ENCODE measurements around the gene SEMA5A.

SEMA5A gene

GRCh38 chr5:9169557-9169902 is 376.3 kb downstream of the SEMA5A start:
- TF ChIP-seq FOXP2 (optimal IDR thresholded peaks at IDR 0.05; ENCODE audit: borderline replicate concordance, extremely low read depth, extremely low read length, insufficient read depth) (no peak), POLR2AphosphoS5 (IDR thresholded peaks at IDR 0.05; ENCODE audit: low read depth, low read length) (no peak), TAF1 (IDR thresholded peaks at IDR 0.05; ENCODE audit: borderline replicate concordance, insufficient read depth, low read length) (no peak), SIN3A (IDR thresholded peaks at IDR 0.05; ENCODE audit: borderline replicate concordance, insufficient read depth, low read length) (no peak), REST (IDR thresholded peaks at IDR 0.05; ENCODE audit: insufficient read depth in 1 of 2, low read depth in 2 of 2, low read length in 2 of 2) (no peak)

DNA sequence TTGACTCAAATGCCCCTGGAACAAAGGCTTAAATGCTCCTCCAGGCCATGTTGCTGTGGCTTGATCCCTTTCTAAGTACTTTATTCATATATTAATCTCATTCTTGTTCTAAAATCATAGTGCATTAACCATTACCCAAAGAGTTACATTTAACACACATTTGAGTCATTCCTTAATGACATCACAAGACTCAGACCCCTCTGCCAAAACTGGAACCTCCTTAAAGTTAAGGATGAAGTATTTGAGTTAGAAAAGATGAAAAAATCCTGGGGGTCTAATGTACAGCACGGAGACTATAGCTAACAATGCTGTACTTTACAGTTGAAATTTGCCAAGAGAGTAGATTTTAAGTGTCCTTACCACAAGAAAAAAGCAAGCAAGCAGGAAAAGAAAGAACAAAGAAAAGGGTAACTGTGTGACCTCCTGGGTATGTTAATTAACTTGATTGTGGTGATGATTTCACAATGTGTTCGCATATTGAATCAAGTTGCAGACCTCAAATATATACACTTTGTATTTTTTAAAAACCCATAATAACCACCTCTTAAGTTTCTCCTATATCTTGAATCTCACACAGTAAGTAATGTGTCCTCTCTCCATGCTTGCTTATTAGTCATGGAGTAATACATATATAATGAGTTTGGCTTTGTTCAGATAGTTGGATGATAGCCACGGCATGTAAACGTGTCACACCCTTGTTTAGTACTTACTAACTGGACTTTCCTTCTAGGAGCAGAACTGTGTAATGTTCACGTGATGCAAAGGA is 376.9 kb downstream of the SEMA5A start:
- TF ChIP-seq TAF1 (IDR thresholded peaks at IDR 0.05; ENCODE audit: borderline replicate concordance, insufficient read depth, low read length) = no peak
- TF ChIP-seq POLR2AphosphoS5 (IDR thresholded peaks at IDR 0.05; ENCODE audit: low read depth, low read length) = no peak
- TF ChIP-seq SIN3A (IDR thresholded peaks at IDR 0.05; ENCODE audit: borderline replicate concordance, insufficient read depth, low read length) = no peak
- TF ChIP-seq FOXP2 (optimal IDR thresholded peaks at IDR 0.05; ENCODE audit: borderline replicate concordance, extremely low read depth, extremely low read length, insufficient read depth) = no peak
- no peak for TF ChIP-seq REST (IDR thresholded peaks at IDR 0.05; ENCODE audit: insufficient read depth in 1 of 2, low read depth in 2 of 2, low read length in 2 of 2)

GRCh38 chr5:9166202-9167112 is 379.4 kb downstream of the SEMA5A start:
- TF ChIP-seq FOXP2 (optimal IDR thresholded peaks at IDR 0.05; ENCODE audit: borderline replicate concordance, extremely low read depth, extremely low read length, insufficient read depth) = no peak
- no peak for TF ChIP-seq REST (IDR thresholded peaks at IDR 0.05; ENCODE audit: insufficient read depth in 1 of 2, low read depth in 2 of 2, low read length in 2 of 2)
- no peak for TF ChIP-seq SIN3A (IDR thresholded peaks at IDR 0.05; ENCODE audit: borderline replicate concordance, insufficient read depth, low read length)
- no peak for TF ChIP-seq POLR2AphosphoS5 (IDR thresholded peaks at IDR 0.05; ENCODE audit: low read depth, low read length)
- TF ChIP-seq TAF1 (IDR thresholded peaks at IDR 0.05; ENCODE audit: borderline replicate concordance, insufficient read depth, low read length) = no peak

DNA sequence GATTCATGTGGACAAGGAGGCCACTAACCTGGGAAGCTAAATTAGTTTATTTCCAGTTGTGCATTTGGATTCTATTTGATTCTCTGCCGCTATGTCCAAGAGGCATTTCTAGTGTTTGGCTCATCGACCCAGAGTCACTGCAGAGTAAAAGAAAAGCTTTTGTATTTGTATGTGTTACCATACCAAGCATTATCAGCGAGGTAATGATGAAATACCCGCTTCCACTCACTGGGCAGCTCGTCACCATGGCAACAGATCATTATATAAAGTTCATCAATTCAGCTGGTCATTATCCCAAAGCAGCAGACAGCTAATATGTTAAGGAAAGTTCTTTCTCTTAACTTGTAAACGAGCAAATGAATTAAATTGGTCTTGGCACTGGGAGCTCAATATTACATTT is 380.3 kb downstream of the SEMA5A start:
- TF ChIP-seq FOXP2 (optimal IDR thresholded peaks at IDR 0.05; ENCODE audit: borderline replicate concordance, extremely low read depth, extremely low read length, insufficient read depth) (no peak), POLR2AphosphoS5 (IDR thresholded peaks at IDR 0.05; ENCODE audit: low read depth, low read length) (no peak)

- TF ChIP-seq POLR2AphosphoS5 (IDR thresholded peaks at IDR 0.05; ENCODE audit: low read depth, low read length) = no peak
- TF ChIP-seq TAF1 (IDR thresholded peaks at IDR 0.05; ENCODE audit: borderline replicate concordance, insufficient read depth, low read length) = no peak
- no peak for TF ChIP-seq REST (IDR thresholded peaks at IDR 0.05; ENCODE audit: insufficient read depth in 1 of 2, low read depth in 2 of 2, low read length in 2 of 2)
- TF ChIP-seq FOXP2 (optimal IDR thresholded peaks at IDR 0.05; ENCODE audit: borderline replicate concordance, extremely low read depth, extremely low read length, insufficient read depth) = no peak
- no peak for TF ChIP-seq SIN3A (IDR thresholded peaks at IDR 0.05; ENCODE audit: borderline replicate concordance, insufficient read depth, low read length)
These were observed 385.1 kb downstream of the SEMA5A start for GRCh38 chr5:9160747-9161146.
